Right hindlimb (tissue), 1 donor: ENCODE measurements around the gene KANSL1L.
"Not testable (repeated sequence)": the region's sequence is repeated elsewhere in the genome, so short reads cannot be mapped to it uniquely, and the experiment has no call there.

Experiments
- DNase-seq: peaks from one replicate; pipeline ENCODE4 v3.0.0-alpha.2; 2018

KANSL1L gene

DNA sequence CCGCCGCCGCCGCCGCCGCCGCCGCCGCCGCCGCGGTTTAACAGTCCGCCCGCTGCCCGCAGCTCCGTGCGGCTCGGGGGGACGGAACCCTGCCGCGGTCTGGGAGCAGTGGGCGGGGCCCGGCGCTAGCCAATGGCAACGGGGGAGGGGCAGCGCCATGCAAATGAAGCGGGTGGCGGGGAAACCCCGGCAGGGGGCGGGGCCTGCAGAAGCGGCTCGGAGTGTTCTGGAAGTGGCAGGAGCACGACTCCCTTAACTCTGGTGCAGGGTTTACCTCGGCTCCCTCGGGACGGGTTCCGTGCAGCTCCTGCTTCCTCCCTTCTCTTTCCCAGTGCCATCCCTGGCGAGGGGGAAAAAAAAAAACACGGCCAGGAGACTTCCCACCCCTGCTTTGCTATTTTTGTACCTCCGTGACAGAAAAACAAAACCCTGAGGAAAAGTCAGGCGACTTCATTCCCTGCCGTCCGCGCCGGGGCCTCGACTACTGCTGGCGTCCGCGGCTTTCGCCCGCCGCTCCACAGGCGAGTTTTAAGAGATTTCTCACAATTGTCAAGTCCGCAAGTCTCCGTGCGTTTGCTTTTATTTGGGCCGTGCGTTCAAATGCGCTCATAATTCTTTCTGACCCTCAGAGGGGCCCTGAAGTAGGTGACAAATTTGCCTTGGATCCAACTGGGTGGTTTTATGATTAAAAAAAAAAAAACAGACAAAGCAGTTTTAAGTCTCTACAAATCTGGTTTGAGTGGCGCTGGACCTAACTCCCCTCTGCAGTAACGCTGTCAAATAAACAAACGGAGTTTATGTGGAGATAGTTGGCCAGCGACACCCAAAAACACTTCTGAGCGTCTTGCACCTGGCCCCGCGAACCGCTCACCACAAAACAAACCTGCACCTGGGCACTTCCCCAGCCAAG lies at the start of gene KANSL1L:
KANSL1L (minus strand) TSS at position 101 of the 910 bp plus-strand sequence. CDS start 16,827 bp downstream, outside the sequence.
- DNase-seq, result peak; percentile 99

DNA sequence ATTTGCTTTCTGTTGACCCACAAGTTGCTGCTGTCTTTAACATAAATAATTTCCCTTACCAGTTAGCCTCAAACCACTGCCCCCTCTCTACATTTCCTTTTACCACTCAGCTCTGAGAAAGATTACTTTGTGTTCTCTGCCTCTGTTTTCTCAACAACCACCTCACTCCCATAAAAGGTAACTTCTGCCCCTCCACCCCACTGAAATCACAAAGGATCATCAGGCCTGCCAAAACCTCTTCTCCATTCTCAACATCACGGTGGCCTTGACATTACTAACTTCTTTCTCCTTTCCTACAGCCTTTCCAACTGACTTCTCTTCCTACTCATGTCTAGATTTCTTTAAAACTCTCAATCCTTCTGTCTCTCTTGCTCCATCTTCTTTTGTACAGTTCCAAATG lies 43.9 kb upstream of the KANSL1L start:
- DNase-seq, result no peak

DNA sequence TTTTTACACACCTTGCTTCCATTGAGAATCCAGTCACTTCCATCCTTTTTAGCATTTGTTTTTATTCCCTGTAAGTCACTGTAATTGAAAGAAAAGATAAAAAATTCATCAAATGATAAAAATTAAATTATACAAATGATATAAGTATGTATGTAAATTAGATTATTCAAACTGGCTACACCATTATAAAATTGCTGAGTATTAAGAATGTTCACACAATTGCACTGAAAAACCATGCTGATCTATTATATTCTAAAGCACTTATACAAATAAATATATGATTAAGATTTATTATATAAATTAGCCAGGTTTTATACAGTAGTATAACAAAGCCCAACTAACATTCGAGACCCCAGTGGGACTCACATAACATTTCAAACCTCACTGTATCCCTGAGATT lies 39.0 kb upstream of the KANSL1L start:
- DNase-seq, result no peak

DNA sequence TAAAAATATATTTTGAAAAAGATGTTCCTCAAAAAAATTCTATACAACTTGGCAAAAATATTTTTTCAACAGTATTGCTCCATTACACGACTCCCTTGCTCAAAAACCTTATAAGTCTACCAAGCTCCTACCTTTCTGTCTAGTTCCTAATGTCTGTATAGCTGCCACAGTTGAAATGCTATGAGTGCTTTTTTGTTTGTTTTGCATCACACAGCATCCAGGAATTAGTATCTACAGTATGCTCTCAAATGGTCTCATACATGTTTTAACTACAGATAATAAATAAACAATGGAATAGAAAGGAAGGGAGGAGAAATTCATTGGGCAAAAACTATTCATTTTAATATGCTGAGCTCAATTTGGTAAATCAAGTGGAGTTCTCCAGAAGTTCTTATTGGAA lies 36.7 kb upstream of the KANSL1L start:
- DNase-seq, result no peak

DNA sequence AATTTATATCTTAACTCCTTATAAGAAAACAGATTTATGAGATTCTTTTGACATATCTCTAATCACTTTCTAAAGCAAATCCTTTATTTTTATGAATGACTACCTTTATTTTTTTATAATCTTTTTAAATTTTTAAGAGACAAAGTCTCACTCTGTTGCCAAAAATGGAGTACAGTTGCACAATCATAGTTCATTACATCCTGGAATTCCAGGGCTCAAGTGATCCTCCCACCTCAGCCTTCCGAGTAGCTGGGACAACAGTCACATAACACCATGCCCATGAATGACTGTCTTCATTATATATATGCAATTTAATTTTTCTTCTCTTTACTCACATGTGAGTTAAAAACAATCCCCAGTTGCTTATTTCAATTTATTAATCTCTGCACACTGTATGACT lies 32.3 kb upstream of the KANSL1L start:
- DNase-seq, result no peak

DNA sequence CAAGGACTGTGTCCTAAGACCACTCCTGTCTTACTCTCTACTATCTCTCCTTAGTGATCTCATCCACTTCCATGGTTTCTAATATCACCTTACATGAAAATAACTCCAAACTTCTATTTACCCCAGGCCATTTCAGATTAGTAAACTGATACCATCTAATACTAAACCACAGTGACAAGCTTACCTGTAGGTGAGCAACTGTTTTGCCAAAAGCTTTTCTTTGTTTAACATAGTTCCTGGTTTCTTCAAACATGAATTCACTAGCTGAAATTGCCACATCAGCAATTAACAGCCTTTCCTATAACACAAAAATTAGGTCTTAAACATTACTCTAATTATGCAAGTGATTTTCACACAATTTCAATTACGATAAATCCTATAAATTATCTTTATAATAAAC lies 31.9 kb upstream of the KANSL1L start:
- no peak for DNase-seq

DNA sequence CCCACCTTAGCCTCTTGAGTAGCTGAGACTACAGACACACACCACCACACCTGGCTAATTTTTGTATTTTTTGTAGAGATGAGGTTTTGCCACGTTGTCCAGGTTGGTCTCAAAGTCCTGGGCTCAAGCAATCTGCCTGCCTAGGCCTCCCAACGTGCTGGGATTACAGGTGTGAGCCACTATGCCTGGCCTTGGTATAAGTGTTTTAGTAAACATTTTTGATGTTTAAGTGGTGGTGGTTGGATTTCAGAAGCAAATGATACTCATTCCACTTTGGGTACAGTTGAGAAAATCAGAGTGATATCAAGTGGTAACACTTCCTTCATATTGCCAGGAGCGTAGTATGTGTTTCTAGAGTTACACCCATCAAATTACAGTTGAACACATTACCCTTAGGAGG lies 28.6 kb upstream of the KANSL1L start:
- DNase-seq, result no peak

DNA sequence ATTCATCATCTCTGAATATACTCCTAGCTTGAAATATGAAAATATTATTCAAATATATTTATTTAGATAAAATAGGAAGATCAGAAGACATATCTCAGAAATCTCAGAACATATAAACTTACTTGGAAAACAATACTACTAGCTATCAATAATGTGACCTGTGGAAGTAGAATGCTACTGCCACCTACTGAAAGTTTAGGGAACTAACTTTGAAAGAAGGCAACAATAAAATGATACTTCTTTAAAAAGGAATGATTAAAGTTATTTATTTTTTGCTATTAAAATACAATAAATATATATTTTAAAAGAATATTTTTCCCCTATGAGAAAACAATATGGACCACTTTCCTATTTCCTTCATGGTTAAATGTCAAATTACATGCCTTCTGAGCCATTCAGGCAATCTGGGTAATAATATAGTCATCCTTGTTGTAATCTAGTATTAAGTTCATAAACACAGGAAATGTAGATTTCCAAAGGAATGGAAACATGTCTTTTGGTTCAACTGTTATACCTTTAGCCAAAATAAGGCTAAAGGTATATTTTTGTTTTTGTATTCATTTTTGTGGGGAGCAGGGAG lies 28.1 kb upstream of the KANSL1L start:
- no peak for DNase-seq

DNA sequence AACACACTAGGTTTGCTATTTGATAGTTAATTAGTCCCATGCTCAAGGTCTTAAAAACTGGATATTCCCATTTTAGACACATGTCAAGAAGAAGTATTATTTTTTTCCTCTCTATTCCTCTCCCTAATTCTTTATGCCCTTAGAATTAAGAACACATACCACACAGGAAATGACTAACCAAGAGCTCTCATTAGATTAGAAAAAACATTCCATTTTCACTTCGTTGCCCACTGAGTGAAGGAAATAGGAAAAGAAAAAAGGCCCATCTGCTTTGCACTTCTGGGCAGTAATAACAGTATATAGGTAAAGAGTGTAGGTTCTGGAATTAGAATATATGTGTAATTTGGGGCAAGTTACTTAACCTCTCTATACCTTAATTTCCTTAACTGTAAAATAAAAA lies 27.1 kb upstream of the KANSL1L start:
- no peak for DNase-seq

- DNase-seq, result no peak
Measured at GRCh38 chr2:210197720-210198119, 26.5 kb upstream of the KANSL1L start.

DNA sequence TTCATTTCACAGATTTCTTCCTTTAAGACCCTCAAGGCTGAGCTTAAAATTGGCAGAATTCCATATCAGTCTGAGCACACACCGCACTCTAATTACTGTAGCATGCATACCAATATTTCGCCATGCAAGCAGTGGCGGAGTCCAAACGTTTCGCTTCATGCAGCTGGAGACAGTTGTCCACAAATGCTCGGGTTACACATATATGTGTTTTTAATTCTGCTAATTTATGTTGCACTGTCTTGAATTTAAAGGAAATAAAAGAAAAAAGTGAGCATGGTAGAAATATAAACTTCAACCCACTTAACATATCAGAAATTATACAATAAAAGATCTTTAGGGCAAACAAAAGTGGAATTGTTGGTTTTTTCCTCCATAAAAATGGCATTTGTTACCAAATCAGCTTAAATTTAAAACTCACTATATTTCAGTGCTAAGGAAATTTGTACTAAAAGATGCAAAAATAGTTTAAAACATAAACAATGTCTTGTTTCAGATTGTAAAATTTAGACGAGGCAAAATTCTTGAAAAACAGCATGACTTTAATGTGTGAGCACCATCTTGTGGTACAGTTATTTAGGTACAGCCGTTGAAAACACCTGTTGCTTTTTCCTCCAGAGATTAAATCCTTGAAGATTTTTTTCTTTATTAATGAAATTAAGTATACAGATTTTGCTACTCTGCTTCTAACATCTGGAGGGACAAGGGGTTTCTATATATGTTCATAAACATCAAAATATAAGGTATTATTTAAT lies 24.1 kb upstream of the KANSL1L start:
- no peak for DNase-seq

GRCh38 chr2:210190345-210190744 lies 19.1 kb upstream of the KANSL1L start:
- no peak for DNase-seq

GRCh38 chr2:210189452-210190138 lies 18.4 kb upstream of the KANSL1L start:
- no peak for DNase-seq

DNA sequence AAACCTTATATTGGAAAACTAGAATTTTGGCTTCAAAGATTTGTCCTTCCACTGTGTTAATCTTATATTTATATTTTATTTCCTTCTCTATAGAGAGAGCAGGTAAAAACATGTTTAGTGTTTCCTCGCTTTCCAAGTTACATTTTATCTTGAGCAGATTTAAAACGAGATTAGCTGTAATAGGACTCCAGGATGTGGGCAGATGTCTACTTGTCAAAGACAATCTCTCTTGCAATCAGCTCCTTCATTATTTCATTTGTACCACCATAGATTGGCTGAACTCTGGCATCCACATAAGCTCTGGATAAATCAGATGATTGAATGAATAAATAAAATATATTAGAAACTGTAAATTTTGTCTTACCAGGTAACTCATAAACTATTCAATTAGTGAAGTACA lies 17.5 kb upstream of the KANSL1L start:
- no peak for DNase-seq

DNA sequence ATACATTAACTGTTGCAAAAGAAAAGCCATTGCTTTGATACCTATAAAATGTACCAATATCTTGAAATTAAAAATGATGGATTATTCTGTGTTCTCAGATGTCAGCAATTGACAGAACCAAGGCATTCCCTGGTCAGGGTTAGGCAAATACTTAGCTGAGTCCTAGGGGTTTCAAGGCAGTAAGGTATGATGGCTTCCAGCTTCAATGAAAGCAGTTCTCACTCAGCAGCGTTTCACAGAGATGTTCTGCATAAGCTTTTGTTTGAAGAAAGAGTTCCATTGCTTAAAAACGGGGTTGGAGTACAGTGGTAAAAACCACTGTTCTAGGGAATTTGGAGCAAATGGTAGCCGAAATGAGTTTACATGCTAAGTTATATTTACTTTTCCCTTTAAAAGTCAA lies 17.0 kb upstream of the KANSL1L start:
- no peak for DNase-seq

GRCh38 chr2:210183936-210184335 lies 12.7 kb upstream of the KANSL1L start:
- DNase-seq, result not testable (repeated sequence)

DNA sequence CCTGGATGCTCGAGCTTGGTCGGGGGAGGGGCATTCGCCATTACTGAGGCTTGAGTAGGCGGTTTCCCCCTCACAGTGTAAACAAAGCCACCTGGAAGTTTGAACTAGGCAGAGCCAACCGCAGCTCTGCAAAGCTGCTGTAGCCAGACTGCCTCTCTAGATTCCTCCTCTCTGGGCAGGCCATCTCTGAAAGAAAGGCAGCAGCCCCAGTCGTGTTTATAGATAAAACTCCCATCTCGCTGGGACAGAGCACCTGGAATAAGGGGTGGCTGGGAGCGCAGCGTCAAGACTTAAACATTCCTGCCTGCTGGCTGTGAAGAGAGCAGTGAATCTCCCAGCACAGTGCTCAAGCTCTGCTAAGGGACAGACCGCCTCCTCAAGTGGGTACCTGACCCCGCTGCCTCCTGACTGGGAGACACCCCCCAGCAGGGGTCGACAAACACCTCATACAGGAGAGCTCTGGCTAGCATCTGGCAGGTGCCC lies 10.4 kb upstream of the KANSL1L start:
- DNase-seq, result not testable (repeated sequence)

- not testable (repeated sequence) for DNase-seq
Measured at GRCh38 chr2:210181033-210181605, 9.9 kb upstream of the KANSL1L start.

DNA sequence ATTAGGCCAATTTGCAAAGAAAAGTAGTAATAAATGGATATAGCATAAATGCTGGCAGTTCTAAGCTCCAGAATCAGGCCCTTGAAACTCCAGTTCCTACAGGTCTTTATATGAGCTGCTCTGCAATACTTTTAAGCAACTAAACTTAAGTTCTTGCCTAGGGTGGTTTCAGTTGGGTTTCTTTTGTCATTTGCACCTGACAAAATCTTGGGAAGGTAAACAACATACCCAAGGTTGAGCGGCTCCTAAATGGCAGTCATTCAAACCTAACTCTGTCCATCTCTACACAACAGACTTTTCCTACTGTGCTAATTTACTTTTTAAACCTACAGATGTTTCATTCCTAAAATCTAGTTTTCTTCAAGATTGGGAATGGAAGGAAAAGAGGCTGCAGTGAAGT lies 9.3 kb upstream of the KANSL1L start:
- DNase-seq, result no peak

DNA sequence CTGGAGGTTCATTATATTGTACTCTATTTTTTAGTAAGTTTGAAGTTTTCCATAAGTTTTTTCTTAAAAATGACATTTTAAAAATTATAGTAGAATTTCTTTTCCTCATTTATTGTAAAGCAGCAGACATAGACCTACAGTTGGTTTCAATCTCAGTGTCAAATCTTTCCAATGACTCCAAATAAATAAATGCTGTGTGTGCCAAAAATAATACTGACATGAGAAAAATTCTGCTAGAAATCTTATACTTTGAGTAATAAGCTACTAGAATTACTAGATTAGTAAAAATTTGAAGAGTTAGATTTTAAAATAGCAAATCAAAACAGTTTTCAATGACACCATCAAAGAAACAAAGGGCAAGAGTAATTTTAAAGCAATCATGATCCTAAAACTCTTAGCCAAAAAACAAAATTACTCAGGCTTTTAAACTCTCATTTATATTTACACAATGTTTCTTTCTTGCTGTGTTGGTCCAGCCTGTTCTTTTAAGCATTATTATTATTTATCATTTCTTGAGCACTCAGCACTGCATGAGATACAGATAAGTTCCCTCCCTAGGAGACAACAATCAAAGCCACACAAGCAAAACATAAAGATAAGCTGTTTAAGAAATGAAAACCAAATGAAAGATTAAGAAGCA lies 8.3 kb upstream of the KANSL1L start:
- DNase-seq, result no peak

DNA sequence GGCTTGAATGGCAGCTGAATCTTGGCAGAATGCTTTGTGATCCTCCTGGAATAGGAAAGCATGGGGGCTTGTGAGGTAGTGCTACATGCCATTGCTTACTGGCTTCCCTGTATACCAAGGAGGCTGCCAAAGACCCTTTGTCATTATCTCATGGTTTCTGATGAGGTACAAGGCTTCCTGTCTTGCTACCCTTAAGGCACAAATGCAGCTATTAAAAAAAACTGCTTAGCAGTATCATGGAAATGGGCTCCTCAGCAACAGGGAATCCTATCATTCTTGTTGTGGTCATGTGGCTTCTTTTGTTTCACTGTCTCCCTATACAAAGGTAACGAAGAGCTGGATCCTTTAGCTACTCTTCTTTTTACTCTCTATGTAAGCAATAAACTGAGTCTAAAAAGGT lies 6.6 kb upstream of the KANSL1L start:
- DNase-seq, result no peak

DNA sequence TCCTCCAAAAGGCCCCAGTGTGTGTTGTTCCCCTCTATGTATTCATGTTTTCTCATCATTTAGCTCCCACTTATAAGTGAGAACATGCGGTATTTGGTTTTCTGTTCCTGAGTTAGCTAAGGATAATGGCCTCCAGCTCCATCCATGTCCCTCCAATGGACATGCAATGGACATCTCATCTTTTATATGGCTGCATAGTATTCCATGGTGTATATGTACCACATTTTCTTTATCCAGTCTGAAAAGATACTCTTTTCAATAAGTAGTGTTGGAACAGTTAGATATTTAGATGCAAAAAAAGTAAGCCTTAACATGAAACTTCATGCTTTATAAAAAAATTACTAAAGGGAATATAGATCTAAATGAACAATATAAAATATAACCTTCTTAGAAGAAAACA lies 5.9 kb upstream of the KANSL1L start:
- DNase-seq, result not testable (repeated sequence)
